ENCODE data around the gene TOMM7.

- TF ChIP-seq CTCF (IDR thresholded peaks at IDR 0.05) = no peak
- no peak for TF ChIP-seq POLR2A (IDR thresholded peaks at IDR 0.05; ENCODE audit: low read length)
- no peak for TF ChIP-seq RFX5 (IDR thresholded peaks at IDR 0.05)
- TF ChIP-seq MYC (IDR thresholded peaks at IDR 0.05; ENCODE audit: borderline replicate concordance, low read length) = no peak
- TF ChIP-seq CEBPB (IDR thresholded peaks at IDR 0.05) = no peak
- no peak for TF ChIP-seq RCOR1 (IDR thresholded peaks at IDR 0.05; ENCODE audit: low read depth, low read length)
These were observed 57.0 kb downstream of the TOMM7 start for GRCh38 chr7:22765609-22766008.
